Loucy (cell line): ENCODE data around the gene DLGAP4.

Source experiments
- CTCF ChIP-seq: fragments of 200-600 bp; sonication (generic); conservative IDR thresholded peaks from 2 replicates; pipeline ENCODE4 v1.5.1; 2014; ENCODE audit warnings: mild to moderate bottlenecking, antibody characterized with exemption, low read length
- EZH2phosphoT487 ChIP-seq: fragments of 200-600 bp; IDR thresholded peaks from 2 replicates; pipeline ENCODE4 v1.6.1; 2018; ENCODE audit warnings: antibody characterized with exemption, mild to moderate bottlenecking, moderate library complexity, borderline replicate concordance

GRCh38 chr20:36466089-36466488, 159.9 kb downstream of the DLGAP4 start:
- TF ChIP-seq CTCF (no peak), EZH2phosphoT487 (no peak)
